Left lung (tissue), 10 donors: ENCODE data around the gene PPP1R37. TPM values are rescaled to one million over a fixed set of nuclear protein-coding genes. Genes with fewer than 3 reads are reported as not detected.

Source experiments
- ATAC-seq: fragments of 200-7000 bp; cut with Tn5 transposase; one replicate; pipeline ENCODE4 v1.9.1; 2020; ENCODE audit warnings: moderate library complexity
- DNase-seq, 4 donors: peaks; one replicate each; pipeline ENCODE4 v3.0.0-alpha.2; 2013 to 2020
- H3K27ac ChIP-seq, 2 donors: fragments of 200-600 bp; sonication (generic) in 1 of 2; one replicate each; pipeline versions ENCODE4 v1.5.0 to v1.8.0; 2020 to 2021
- H3K27me3 ChIP-seq, 2 donors: fragments of 200-600 bp; sonication (generic) in 1 of 2; one replicate each; pipeline versions ENCODE4 v1.5.0 to v1.8.0; 2020 to 2021
- H3K36me3 ChIP-seq, 2 donors: fragments of 200-600 bp; sonication (generic) in 1 of 2; one replicate each; pipeline versions ENCODE4 v1.5.0 to v1.8.0; 2020 to 2021
- H3K4me1 ChIP-seq, 2 donors: fragments of 200-600 bp; one replicate each; pipeline ENCODE4 v1.8.0; 2021
- H3K4me3 ChIP-seq, 2 donors: fragments of 200-600 bp; sonication (generic) in 1 of 2; one replicate each; pipeline versions ENCODE4 v1.5.0 to v1.8.0; 2020 to 2021; ENCODE audit warnings: mild to moderate bottlenecking in 1 of 2
- H3K9me3 ChIP-seq, 2 donors: fragments of 200-600 bp; sonication (generic) in 1 of 2; one replicate each; pipeline versions ENCODE4 v1.5.0 to v1.8.0; 2020 to 2021
- intact Hi-C, 2 donors: fragments of 100-400 bp; cut with DNase I; formaldehyde crosslinking; loops; one replicate each; pipeline versions ENCODE4 v1.11.2 to v1.14.2; 2022
- polyA plus RNA-seq, 6 donors: library from polyadenylated mRNA; unstranded; fragments of 120-200 nt; gene quantifications; one replicate each; pipeline ENCODE4 v1.2.1, GENCODE V29; 2013; ENCODE audit not compliant: insufficient read length in 6 of 6
- total RNA-seq, 2 donors: library from RNA; stranded (reverse); fragmentation: NEBNext Ultra II Directional; extraction: Animal tissue kit (Norgen Biotek cat#: 25700); gene quantifications; one replicate each; pipeline ENCODE4 v1.2.1, GENCODE V29; 2021
- TF ChIP-seq, protein P1 (sequence below), 2 donors: fragments of 200-600 bp; sonication (generic) in 1 of 2; IDR thresholded peaks; one replicate each; pipeline versions ENCODE4 v1.5.0 to v1.8.0; 2021; ENCODE audit warnings: antibody characterized with exemption in 2 of 2
- donor health status: DM: no; HTN: yes; CAD: no.
- donor health status: DM: no; HTN: no; CAD: no.

The PPP1R37 gene
- total and polyA plus RNA-seq, 8 donors = 17.3 to 29.8 (median 26.0) TPM

DNA sequence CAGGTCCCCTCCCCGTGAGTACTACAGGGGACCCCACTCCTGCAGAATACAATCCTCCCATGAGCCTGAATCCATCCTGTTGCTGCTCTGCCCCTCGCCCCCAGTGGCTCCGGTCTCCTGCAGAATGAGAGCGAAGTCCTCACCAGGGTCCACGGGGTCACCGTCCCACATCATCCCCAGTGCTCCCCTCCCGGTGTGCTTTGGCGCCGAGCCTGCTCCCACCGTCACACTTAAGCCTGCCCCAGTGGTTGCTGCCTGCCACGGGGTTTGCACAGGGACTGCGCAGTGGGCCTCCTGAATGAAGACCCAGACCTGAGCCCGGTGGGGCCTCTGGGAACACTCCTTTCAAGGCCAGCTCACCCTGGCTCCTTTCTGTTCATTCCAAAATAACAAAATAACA is 37.3 kb downstream of the PPP1R37 start:
- no peak overlapping the region for H3K4me3 ChIP-seq
- DNase-seq = no peak
- H3K4me1 ChIP-seq = peaks cover 0 to 4% of the 10 kb centered on the region in 2 donors
- TF ChIP-seq, protein P1, sequence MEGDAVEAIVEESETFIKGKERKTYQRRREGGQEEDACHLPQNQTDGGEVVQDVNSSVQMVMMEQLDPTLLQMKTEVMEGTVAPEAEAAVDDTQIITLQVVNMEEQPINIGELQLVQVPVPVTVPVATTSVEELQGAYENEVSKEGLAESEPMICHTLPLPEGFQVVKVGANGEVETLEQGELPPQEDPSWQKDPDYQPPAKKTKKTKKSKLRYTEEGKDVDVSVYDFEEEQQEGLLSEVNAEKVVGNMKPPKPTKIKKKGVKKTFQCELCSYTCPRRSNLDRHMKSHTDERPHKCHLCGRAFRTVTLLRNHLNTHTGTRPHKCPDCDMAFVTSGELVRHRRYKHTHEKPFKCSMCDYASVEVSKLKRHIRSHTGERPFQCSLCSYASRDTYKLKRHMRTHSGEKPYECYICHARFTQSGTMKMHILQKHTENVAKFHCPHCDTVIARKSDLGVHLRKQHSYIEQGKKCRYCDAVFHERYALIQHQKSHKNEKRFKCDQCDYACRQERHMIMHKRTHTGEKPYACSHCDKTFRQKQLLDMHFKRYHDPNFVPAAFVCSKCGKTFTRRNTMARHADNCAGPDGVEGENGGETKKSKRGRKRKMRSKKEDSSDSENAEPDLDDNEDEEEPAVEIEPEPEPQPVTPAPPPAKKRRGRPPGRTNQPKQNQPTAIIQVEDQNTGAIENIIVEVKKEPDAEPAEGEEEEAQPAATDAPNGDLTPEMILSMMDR (IDR thresholded peaks at IDR 0.05) = no peak
- H3K27ac ChIP-seq = no peak overlapping the region
- ATAC-seq = no peak
- no peaks in the 10 kb centered on the region for H3K9me3 ChIP-seq
- intact Hi-C loops = no loop called here
- no peaks in the 10 kb centered on the region for H3K27me3 ChIP-seq
- H3K36me3 ChIP-seq = peaks cover 0 to 5% of the 10 kb centered on the region in 2 donors

- Histone ChIP-seq H3K27ac (no peak overlapping the region), H3K9me3 (no peaks in the 10 kb centered on the region), H3K36me3 (peaks cover 0 to 5% of the 10 kb centered on the region in 2 donors), H3K4me3 (no peak overlapping the region), H3K27me3 (no peaks in the 10 kb centered on the region), H3K4me1 (no peaks in the 10 kb centered on the region)
- TF ChIP-seq, protein P1 (IDR thresholded peaks at IDR 0.05) = no peak
- intact Hi-C loops = no loop called here
- DNase-seq (no peak), ATAC-seq (peak; percentile 7)
These were observed 38.1 kb downstream of the PPP1R37 start for GRCh38 chr19:45130888-45131615.

DNA sequence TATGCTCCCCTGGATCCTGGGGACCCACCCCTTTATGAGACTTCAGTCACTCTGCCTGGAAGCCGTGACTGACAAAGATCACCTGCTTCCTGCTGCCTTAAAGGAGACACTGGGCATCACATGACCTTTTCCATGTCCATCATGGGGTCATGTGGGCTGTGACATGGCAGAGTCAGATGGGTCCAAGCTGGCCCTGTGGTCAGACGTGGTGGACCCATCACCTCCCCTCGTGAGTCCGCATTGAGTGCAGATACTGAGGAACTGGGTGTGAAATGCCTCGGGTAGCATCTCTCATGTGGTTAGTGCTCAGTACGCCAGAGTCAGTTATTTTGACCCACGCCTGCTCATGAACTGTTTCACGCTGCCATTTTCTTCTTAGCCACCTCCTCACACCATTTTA is 40.7 kb downstream of the PPP1R37 start:
- Histone ChIP-seq H3K27ac (no peak overlapping the region), H3K4me1 (no peaks in the 10 kb centered on the region), H3K27me3 (no peaks in the 10 kb centered on the region), H3K4me3 (no peak overlapping the region), H3K9me3 (no peaks in the 10 kb centered on the region), H3K36me3 (peaks cover 0 to 4% of the 10 kb centered on the region in 2 donors)
- DNase-seq (no peak), ATAC-seq (no peak)
- TF ChIP-seq, protein P1 (IDR thresholded peaks at IDR 0.05) = no peak
- intact Hi-C loops = no loop called here

DNA sequence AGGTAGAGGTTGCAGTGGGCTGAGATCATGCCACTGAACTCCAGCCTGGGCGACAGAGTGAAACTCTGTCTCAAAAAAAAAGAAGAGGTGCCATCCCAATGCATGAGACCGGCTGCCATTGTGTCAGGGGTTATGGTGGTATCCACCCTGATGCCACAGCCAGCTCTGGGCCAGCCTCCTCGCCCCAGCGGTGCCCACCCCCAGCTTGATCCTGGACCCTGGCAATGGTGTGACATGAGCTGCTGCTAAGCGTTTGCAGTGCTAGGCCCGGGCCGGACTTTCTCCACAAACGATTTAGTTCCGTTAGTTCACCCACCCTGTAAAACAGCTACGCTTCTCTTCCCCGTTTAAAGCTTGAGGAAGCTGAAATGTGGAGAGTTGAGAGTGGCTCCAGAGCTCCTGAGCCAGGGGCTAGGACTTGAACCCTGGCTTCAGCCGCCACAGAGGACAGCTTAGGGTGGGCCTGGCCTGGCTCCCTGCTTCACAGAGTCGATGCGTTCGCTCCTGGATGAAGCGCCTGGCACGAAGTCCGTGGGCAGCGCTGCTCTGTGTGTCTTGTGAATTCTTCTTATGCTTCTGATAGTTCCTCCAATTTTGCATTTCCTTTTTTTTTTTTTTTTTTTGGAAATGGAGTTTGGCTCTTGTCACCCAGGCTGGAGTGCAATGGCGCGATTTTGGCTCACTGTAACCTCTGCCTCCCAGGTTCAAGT is 42.4 kb downstream of the PPP1R37 start:
- intact Hi-C loops = no loop called here
- Histone ChIP-seq H3K27me3 (no peaks in the 10 kb centered on the region), H3K9me3 (no peaks in the 10 kb centered on the region), H3K36me3 (no peaks in the 10 kb centered on the region), H3K4me3 (no peak overlapping the region), H3K4me1 (no peaks in the 10 kb centered on the region), H3K27ac (no peak overlapping the region)
- TF ChIP-seq, protein P1 (IDR thresholded peaks at IDR 0.05) = no peak
- DNase-seq (no peak), ATAC-seq (no peak)

DNA sequence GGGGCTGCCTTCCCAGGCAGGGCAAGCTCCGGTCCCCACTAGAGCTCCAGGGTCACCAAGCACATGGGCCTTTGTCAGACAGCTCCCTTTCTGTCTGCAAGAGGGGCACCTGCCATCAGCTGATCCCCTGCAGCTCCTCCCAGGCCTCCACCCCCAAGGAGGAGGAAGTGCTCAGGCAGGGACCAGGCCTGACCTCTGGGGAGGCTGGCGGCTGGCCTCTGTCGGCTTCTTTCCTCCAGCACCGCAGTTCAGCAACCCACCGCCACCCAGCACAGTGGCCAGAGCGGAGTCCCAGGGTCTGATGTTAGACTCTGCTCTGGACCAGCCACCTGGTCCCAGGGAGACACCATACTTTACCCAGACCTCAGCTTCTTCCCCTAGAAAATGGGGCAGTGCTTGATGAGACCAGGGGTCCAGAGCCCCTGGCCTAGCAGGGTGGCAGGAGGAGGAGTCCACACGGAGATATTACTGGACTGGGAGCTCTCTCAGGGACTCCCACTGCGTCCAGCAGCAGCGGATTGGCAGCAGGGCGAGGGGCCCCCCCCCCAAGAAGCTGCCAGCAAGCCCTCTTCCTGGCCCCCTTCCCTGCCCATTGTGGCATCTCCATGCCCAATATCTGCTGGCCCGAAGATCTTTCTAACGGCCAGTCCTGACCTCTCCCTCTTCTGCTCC is 43.7 kb downstream of the PPP1R37 start:
- Histone ChIP-seq H3K4me3 (no peak overlapping the region), H3K36me3 (peaks cover 0 to 13% of the 10 kb centered on the region in 2 donors), H3K27me3 (no peaks in the 10 kb centered on the region), H3K27ac (no peak overlapping the region), H3K4me1 (no peaks in the 10 kb centered on the region), H3K9me3 (no peaks in the 10 kb centered on the region)
- no peak for DNase-seq
- intact Hi-C loops = no loop called here
- TF ChIP-seq, protein P1 (IDR thresholded peaks at IDR 0.05) = no peak
- ATAC-seq = no peak
